AG04449 (cell line): ENCODE results near the gene EIF3K.
"Not testable (repeated sequence)": the region's sequence is repeated elsewhere in the genome, so short reads cannot be mapped to it uniquely, and the experiment has no call there.

Experiments used
- CTCF ChIA-PET: fragments of 350-600 bp; formaldehyde crosslinking; extraction: SDS; loops from one replicate; lab custom pipeline; 2021; ENCODE audit warnings: antibody characterized with exemption; lab: Yijun Ruan, JAX
- POLR2A ChIA-PET: fragments of 400-600, 350-600 bp; formaldehyde crosslinking; extraction: SDS; loops from one replicate; lab custom pipeline; 2020; ENCODE audit warnings: antibody characterized with exemption, inconsistent platforms; lab: Yijun Ruan, JAX
- DNase-seq: peaks from one replicate; pipeline ENCODE4 v3.0.0-alpha.2; 2010; ENCODE audit warnings: low read depth, low spot score
- H3K4me3 ChIP-seq: 2 replicates; pipeline ENCODE4 v1.5.1; 2011; ENCODE audit warnings: low read depth, mild to moderate bottlenecking, control low read depth, low read length
- CTCF ChIP-seq: IDR thresholded peaks from one replicate; pipeline ENCODE4 v1.5.1; 2011; ENCODE audit warnings: mild to moderate bottlenecking, moderate library complexity, low read length, control low read depth, inconsistent platforms; ENCODE audit not compliant: insufficient read depth; ENCODE audit errors: missing control alignments

Gene EIF3K

GRCh38 chr19:38597075-38597474 is 21.9 kb upstream of the EIF3K start:
- H3K4me3 ChIP-seq: no peak overlapping the region
- ChIA-PET CTCF (no interaction called here), POLR2A (no interaction called here)
- TF ChIP-seq CTCF: no peak
- DNase-seq: no peak

- no peak overlapping the region for H3K4me3 ChIP-seq
- POLR2A ChIA-PET: no interaction called here
- no peak for TF ChIP-seq CTCF
- CTCF ChIA-PET: interaction anchor here (1.0 kb wide), 1 partner anchor 13 kb away, joined by 4 read pairs; no protein-coding TSS in a partner anchor
- no peak for DNase-seq
These were observed 19.3 kb upstream of the EIF3K start for GRCh38 chr19:38599722-38600121.

- CTCF ChIA-PET, POLR2A ChIA-PET, H3K4me3 ChIP-seq, DNase-seq: not testable (repeated sequence)
These were observed 16.1 kb upstream of the EIF3K start for GRCh38 chr19:38602856-38603255.

- CTCF ChIA-PET: no interaction called here
- DNase-seq: no peak
- TF ChIP-seq CTCF: no peak
- POLR2A ChIA-PET: no interaction called here
- H3K4me3 ChIP-seq: no peak overlapping the region
These were observed 12.9 kb upstream of the EIF3K start for GRCh38 chr19:38606131-38606530.

GRCh38 chr19:38614289-38614688 is 4.7 kb upstream of the EIF3K start:
- TF ChIP-seq CTCF: no peak
- H3K4me3 ChIP-seq: no peak overlapping the region
- ChIA-PET CTCF (interaction anchor here (0.6 to 1.2 kb wide), 2 partner anchors 20 to 315 kb away, joined by 3 to 4 read pairs; no protein-coding TSS in a partner anchor), POLR2A (no interaction called here)
- DNase-seq: no peak

- DNase-seq: no peak
- no peak overlapping the region for H3K4me3 ChIP-seq
- ChIA-PET POLR2A (no interaction called here), CTCF (interaction anchor here (0.7 to 1.6 kb wide), 2 partner anchors 18 to 100 kb away, joined by 3 read pairs; no protein-coding TSS in a partner anchor)
- no peak for TF ChIP-seq CTCF
These were observed 3.9 kb upstream of the EIF3K start for GRCh38 chr19:38615007-38615581.

GRCh38 chr19:38616265-38616664 is 2.7 kb upstream of the EIF3K start:
- ChIA-PET CTCF (interaction anchor here (1.6 to 3.3 kb wide), 2 partner anchors 72 to 101 kb away, joined by 3 to 12 read pairs; no protein-coding TSS in a partner anchor), POLR2A (interaction anchor here (0.6 kb wide), 1 partner anchor 9 kb away, joined by 3 read pairs; no protein-coding TSS in a partner anchor)
- TF ChIP-seq CTCF: no peak
- H3K4me3 ChIP-seq: no peak overlapping the region
- DNase-seq: no peak
